ENCODE measurements around the gene IRF5. TPM values are rescaled to one million over a fixed set of nuclear protein-coding genes. Genes with fewer than 3 reads are reported as not detected.

Gene IRF5
- total RNA-seq, 2 experiments from 2014 or later, result 8.2 to 21.9 TPM

- peaks cover 7% of the 10 kb centered on the region for H3K4me1 ChIP-seq (ENCODE audit: insufficient read depth, low read length, poor library complexity, severe bottlenecking)
- H3K4me3 ChIP-seq (ENCODE audit: low read depth, low read length, poor library complexity, severe bottlenecking), result no peak overlapping the region
- ChIA-PET CTCF (ENCODE audit: unreplicated experiment) (no interaction called here), POLR2A (no interaction called here)
- H3K79me2 ChIP-seq (ENCODE audit: insufficient read depth, low read depth, low read length), result no peaks in the 10 kb centered on the region
- no peak overlapping the region for H3K4me2 ChIP-seq (ENCODE audit: low read length)
- no TSS peak for BruUV-seq (replicated peaks)
- H3K9me2 ChIP-seq (ENCODE audit: insufficient read depth, low read length), result no peaks in the 10 kb centered on the region
- H3K9me3 ChIP-seq (ENCODE audit: low read length), result no peaks in the 10 kb centered on the region
- TF ChIP-seq EZH2phosphoT487 (IDR thresholded peaks at IDR 0.05; ENCODE audit: borderline replicate concordance, low read depth, low read length) (no peak), CTCF (conservative IDR thresholded peaks at IDR 0.05; ENCODE audit: low read length) (no peak)
- H4K20me1 ChIP-seq (ENCODE audit: insufficient read depth, low read length), result no peaks in the 10 kb centered on the region
- H3K36me3 ChIP-seq (ENCODE audit: insufficient read depth, low read length), result no peaks in the 10 kb centered on the region
- no peak overlapping the region for H2AFZ ChIP-seq (ENCODE audit: low read length)
- H3K27ac ChIP-seq (ENCODE audit: low read depth, low read length, poor library complexity, severe bottlenecking), result no peak overlapping the region
- intact Hi-C loops (cut with micrococcal nuclease; ENCODE audit: unreplicated experiment), result no loop called here
- DNase-seq (ENCODE audit: low spot score), result no peak
Observed at GRCh38 chr7:128888756-128889095, 49.0 kb upstream of the IRF5 start.

GRCh38 chr7:128889121-128889520 lies 48.6 kb upstream of the IRF5 start:
- Histone ChIP-seq H3K9me2 (ENCODE audit: insufficient read depth, low read length) (no peaks in the 10 kb centered on the region), H3K4me2 (ENCODE audit: low read length) (no peak overlapping the region), H3K36me3 (ENCODE audit: insufficient read depth, low read length) (no peaks in the 10 kb centered on the region), H3K4me3 (ENCODE audit: low read depth, low read length, poor library complexity, severe bottlenecking) (no peak overlapping the region), H3K4me1 (ENCODE audit: insufficient read depth, low read length, poor library complexity, severe bottlenecking) (peaks cover 3% of the 10 kb centered on the region), H2AFZ (ENCODE audit: low read length) (no peak overlapping the region), H3K9me3 (ENCODE audit: low read length) (no peaks in the 10 kb centered on the region), H3K27ac (ENCODE audit: low read depth, low read length, poor library complexity, severe bottlenecking) (no peak overlapping the region), H3K79me2 (ENCODE audit: insufficient read depth, low read depth, low read length) (no peaks in the 10 kb centered on the region), H4K20me1 (ENCODE audit: insufficient read depth, low read length) (no peaks in the 10 kb centered on the region)
- BruUV-seq (replicated peaks), result no TSS peak
- POLR2A ChIA-PET, result no interaction called here
- TF ChIP-seq EZH2phosphoT487 (IDR thresholded peaks at IDR 0.05; ENCODE audit: borderline replicate concordance, low read depth, low read length), result no peak
- TF ChIP-seq CTCF (conservative IDR thresholded peaks at IDR 0.05; ENCODE audit: low read length), result no peak
- DNase-seq (ENCODE audit: low spot score), result no peak
- CTCF ChIA-PET (ENCODE audit: unreplicated experiment), result no interaction called here
- intact Hi-C loops (cut with micrococcal nuclease; ENCODE audit: unreplicated experiment), result no loop called here

- Histone ChIP-seq H3K4me3 (ENCODE audit: low read depth, low read length, poor library complexity, severe bottlenecking) (no peak overlapping the region), H3K27ac (ENCODE audit: low read depth, low read length, poor library complexity, severe bottlenecking) (no peak overlapping the region), H3K4me1 (ENCODE audit: insufficient read depth, low read length, poor library complexity, severe bottlenecking) (no peaks in the 10 kb centered on the region), H4K20me1 (ENCODE audit: insufficient read depth, low read length) (no peaks in the 10 kb centered on the region), H3K36me3 (ENCODE audit: insufficient read depth, low read length) (no peaks in the 10 kb centered on the region), H3K9me3 (ENCODE audit: low read length) (no peaks in the 10 kb centered on the region), H3K9me2 (ENCODE audit: insufficient read depth, low read length) (no peaks in the 10 kb centered on the region), H2AFZ (ENCODE audit: low read length) (no peak overlapping the region), H3K4me2 (ENCODE audit: low read length) (no peak overlapping the region), H3K79me2 (ENCODE audit: insufficient read depth, low read depth, low read length) (no peaks in the 10 kb centered on the region)
- ChIA-PET CTCF (ENCODE audit: unreplicated experiment) (no interaction called here), POLR2A (interaction anchor here (0.6 to 0.7 kb wide), 2 partner anchors 397 to 422 kb away, joined by 3 to 5 read pairs; no protein-coding TSS in a partner anchor)
- no peak for DNase-seq (ENCODE audit: low spot score)
- TF ChIP-seq CTCF (conservative IDR thresholded peaks at IDR 0.05; ENCODE audit: low read length) (no peak), EZH2phosphoT487 (IDR thresholded peaks at IDR 0.05; ENCODE audit: borderline replicate concordance, low read depth, low read length) (no peak)
- intact Hi-C loops (cut with micrococcal nuclease; ENCODE audit: unreplicated experiment), result no loop called here
- no TSS peak for BruUV-seq (replicated peaks)
Observed at GRCh38 chr7:128890306-128891109, 47.2 kb upstream of the IRF5 start.

Data from OCI-LY7 (cell line).